Left forelimb (tissue), 1 donor: ENCODE results near the gene KLK14.

Source experiments
- DNase-seq: peaks from one replicate; pipeline ENCODE4 v3.0.0-alpha.2; 2018; ENCODE audit warnings: low spot score

KLK14 gene

GRCh38 chr19:51108066-51108804 is 25.5 kb upstream of the KLK14 start, which contains the start of gene CTU1:
Gene CTU1 (minus strand): TSS chr19:51108409. CDS start chr19:51104569, 3,840 bp downstream.
- peak; percentile 98 for DNase-seq

- DNase-seq = no peak
Measured at GRCh38 chr19:51107406-51108065, 24.8 kb upstream of the KLK14 start.

GRCh38 chr19:51103926-51104341 is 21.2 kb upstream of the KLK14 start:
- DNase-seq = no peak

GRCh38 chr19:51102991-51103390 is 20.3 kb upstream of the KLK14 start:
- DNase-seq = no peak

DNA sequence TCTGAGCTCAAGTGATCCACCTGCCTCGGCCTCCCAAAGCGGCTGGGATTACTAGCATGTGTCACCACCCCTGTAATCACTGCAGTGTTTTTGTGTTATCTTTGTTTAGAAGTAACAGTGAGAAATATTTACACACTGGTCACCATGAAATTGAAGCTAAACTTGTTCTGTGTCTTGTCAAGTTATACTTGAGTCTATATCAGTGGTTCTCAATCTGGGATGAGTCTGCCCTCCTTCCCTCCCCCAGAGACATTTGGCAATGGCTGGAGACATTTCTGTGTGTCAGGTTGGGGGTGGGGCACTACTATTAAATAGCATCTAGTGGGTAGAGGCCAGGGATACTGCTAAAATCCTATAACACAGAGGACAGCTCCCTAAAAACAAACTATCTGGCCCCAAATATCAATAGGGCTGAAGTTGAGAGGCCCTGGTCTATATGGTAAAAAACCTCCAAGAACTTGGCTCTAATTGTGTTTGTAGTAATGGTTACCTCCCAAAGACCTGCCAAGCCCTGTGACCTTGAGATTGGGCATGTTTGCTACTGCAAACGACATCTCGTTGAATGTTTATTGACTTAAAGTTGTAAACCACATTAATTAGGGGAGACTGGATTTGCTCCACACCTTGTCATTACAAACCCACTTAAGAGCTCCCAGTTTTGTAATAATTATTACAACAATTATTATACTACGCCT is 18.6 kb upstream of the KLK14 start:
- DNase-seq = no peak

DNA sequence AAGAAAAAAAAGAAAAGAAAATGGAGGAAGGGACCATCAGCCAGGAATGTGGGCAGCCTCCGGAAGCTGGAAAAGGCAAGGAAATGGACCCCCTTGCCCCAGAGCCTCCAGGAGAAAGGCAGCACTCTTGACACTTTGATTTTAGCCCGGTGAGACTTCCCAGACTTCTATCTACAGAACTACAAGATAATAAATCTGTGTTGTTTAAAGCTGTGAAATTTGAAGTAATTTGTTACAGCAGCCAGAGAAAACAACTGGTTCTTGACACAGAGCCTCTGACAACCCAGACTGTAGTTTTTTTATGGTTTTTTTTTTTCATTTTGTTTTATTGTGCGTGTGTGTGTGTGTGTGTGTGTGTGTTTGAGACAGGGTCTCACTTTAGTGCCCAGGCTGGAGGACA is 17.9 kb upstream of the KLK14 start:
- DNase-seq = no peak

GRCh38 chr19:51099047-51099382 is 16.3 kb upstream of the KLK14 start:
- DNase-seq = no peak

- DNase-seq = no peak
Measured at GRCh38 chr19:51098365-51099046, 15.8 kb upstream of the KLK14 start.

DNA sequence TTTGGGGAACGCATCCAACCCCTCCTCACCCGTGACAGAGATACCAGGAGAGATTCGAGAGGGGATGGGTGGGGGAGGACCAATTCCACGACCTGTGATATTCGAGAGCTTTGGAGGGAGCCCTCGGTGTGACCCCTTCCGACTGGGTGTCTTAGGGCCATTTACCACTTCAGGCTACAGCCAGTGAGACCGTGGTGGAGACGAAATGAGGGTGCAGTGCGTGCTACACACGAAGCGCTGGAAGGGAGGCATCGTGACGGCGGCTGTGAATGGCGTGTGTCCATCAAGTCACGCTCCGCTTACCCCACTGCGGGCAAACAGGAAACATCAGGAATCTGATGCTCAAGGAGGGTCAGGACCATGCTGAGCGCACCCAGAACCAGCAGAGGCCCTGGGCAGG is 15.1 kb upstream of the KLK14 start:
- no peak for DNase-seq

DNA sequence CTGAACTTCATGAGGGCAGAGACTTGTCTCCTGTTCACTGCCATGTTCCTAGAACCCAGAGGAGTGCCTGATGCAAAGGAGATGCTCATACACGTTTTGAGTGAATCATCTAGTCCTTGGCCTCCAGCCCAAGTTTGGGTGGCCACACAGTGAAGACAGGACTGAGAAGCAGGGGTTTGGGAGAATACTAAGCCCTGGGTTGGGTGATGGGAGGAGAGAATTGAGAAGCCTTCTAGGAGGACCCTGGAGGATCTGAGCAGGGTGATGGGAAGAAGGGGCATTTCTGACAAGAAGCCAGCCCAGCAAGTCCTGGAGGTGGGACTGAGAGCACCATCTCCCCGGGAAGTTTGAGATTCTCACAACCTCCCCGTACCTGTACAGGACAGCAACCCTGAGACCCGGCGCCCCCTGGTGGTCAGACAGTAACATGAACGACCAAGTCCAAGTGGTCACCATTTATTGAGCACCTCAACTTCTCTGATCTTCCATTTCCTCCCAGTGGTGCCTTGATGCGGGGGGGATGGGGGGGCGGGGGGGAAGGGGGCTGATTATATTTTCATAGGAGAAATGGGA is 14.6 kb upstream of the KLK14 start:
- DNase-seq = no peak

DNA sequence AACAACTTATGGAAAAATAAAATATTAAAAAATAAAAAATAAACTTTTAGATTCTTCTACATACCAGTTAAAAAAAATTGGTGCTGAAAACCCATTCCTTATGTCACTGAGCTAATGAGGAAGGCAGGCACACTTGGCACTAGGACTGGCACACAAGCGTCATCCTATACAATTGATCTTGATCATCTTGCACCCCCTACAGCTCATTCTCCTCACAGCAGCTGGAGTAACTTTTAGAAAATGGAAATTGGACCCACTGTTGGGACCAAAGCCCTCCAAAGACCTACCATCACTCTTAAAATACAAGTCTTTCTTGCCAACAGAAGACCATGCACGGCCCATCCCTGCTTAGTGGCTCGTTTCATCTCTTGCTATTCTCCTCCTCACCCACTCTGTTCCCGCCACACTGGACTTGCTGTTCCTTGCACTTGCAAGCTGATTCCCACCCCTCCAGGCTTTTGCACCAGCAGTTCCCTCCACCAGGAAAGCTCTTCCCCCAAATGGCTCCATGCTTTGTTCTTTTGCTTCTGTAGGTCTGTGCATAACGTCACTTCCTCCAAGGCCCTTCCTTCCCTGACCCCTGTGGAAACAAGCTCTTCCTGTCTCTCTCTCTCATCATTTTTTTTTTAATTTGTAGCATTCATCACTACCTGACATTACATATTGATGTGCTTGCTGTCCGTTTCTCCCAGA is 13.9 kb upstream of the KLK14 start:
- DNase-seq = no peak

GRCh38 chr19:51094696-51095279 is 12.1 kb upstream of the KLK14 start:
- DNase-seq = no peak

GRCh38 chr19:51093510-51094345 is 11.0 kb upstream of the KLK14 start:
- DNase-seq = no peak

GRCh38 chr19:51093101-51093500 is 10.4 kb upstream of the KLK14 start:
- no peak for DNase-seq

- DNase-seq = no peak
Measured at GRCh38 chr19:51091895-51092873, 9.5 kb upstream of the KLK14 start.

GRCh38 chr19:51091126-51091525 is 8.4 kb upstream of the KLK14 start:
- no peak for DNase-seq

- DNase-seq = no peak
Measured at GRCh38 chr19:51090471-51090870, 7.8 kb upstream of the KLK14 start.

GRCh38 chr19:51089786-51090185 is 7.1 kb upstream of the KLK14 start:
- no peak for DNase-seq
